Esophagus squamous epithelium (tissue), 4 donors: ENCODE data around the gene AFF3.

Experiments used
- CTCF ChIP-seq, 6 experiments: fragments of 450-650 bp in 4 of 6; fragments of 200-600 bp in 2 of 6; sonication (generic) in 2 of 6; IDR thresholded peaks; one replicate each; pipeline ENCODE4 v1.5.1; 2016 to 2019; ENCODE audit warnings: antibody characterized with exemption in 6 of 6, mild to moderate bottlenecking in 4 of 6, moderate library complexity in 4 of 6
- POLR2A ChIP-seq, 4 donors: fragments of 450-650 bp; IDR thresholded peaks; one replicate each; pipeline ENCODE4 v1.6.1; 2017; ENCODE audit warnings: antibody characterized with exemption in 4 of 4, mild to moderate bottlenecking in 4 of 4, moderate library complexity in 3 of 4

GRCh38 chr2:99977966-99978365 lies 164.4 kb downstream of the AFF3 start:
- TF ChIP-seq CTCF (IDR thresholded peaks at IDR 0.05): no peak
- no peak for TF ChIP-seq POLR2A (IDR thresholded peaks at IDR 0.05)
